ENCODE measurements around the gene CPXM2.

DNA sequence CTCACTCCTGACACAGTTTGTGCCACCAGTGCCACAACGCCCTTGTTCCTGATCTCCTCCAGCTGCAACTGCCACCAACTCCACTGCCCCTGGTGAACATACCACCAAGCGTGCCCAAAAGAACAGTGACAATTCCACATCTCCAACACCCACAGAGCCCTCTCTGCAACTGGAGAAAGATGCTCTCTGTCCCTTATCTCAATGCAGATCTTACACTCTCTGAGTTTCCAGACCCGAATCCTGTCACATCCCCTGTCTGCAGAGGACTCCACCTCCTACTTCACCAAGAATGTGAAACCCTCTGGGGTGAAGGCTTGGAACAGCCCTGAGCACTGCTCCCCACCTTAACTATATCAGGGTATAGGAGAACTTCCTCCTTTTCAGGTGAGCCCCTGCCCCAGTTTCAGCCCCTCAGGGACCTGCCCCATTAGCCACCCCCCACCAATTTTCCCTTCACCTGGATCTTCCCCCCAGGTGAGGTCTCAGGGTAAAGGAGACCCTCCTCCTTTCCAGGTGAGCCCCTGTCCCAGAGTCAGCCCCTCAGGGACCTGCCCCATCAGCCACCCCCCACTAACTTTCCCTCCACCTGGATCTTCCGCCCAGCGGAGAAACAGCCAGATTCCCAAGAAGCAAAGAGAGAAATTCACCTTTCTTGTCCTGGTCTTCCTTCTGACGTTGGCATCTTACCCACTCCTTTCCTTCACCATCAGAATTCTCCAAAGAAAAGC lies 55.0 kb downstream of the CPXM2 start:
- TF ChIP-seq, protein P1, sequence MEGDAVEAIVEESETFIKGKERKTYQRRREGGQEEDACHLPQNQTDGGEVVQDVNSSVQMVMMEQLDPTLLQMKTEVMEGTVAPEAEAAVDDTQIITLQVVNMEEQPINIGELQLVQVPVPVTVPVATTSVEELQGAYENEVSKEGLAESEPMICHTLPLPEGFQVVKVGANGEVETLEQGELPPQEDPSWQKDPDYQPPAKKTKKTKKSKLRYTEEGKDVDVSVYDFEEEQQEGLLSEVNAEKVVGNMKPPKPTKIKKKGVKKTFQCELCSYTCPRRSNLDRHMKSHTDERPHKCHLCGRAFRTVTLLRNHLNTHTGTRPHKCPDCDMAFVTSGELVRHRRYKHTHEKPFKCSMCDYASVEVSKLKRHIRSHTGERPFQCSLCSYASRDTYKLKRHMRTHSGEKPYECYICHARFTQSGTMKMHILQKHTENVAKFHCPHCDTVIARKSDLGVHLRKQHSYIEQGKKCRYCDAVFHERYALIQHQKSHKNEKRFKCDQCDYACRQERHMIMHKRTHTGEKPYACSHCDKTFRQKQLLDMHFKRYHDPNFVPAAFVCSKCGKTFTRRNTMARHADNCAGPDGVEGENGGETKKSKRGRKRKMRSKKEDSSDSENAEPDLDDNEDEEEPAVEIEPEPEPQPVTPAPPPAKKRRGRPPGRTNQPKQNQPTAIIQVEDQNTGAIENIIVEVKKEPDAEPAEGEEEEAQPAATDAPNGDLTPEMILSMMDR (optimal IDR thresholded peaks at IDR 0.05 in 1 of 3, IDR thresholded peaks at IDR 0.05 in 1 of 3, conservative IDR thresholded peaks at IDR 0.05 in 1 of 3; ENCODE audit: extremely low read depth in 1 of 3, insufficient read depth in 2 of 3, low read length in 3 of 3): no peak
- TF ChIP-seq EZH2 (IDR thresholded peaks at IDR 0.05; ENCODE audit: low read length): no peak
